ENCODE results near the gene CARD10. TPM values are rescaled to one million over a fixed set of nuclear protein-coding genes. Genes with fewer than 3 reads are reported as not detected.

The CARD10 gene
- total and polyA plus RNA-seq, 2 of the 13 experiments (the other 11 are each of a cell fraction or from before 2014, with no cell fraction given), result 35.2 to 55.8 TPM

GRCh38 chr22:37471727-37472417 lies 47.3 kb downstream of the CARD10 start:
- 62% methylated on average over 8 of the region's 9 CpGs for WGBS (ENCODE audit: low lambda C conversion rate)
- H3K4me2 ChIP-seq (ENCODE audit: low read depth, low read length), result no peak overlapping the region
- no peak overlapping the region for H2AFZ ChIP-seq (ENCODE audit: low read length)
- no peak overlapping the region for H3K27ac ChIP-seq (ENCODE audit: extremely low read length, insufficient read depth, low read length)
- no peak overlapping the region for H3K9ac ChIP-seq (ENCODE audit: insufficient read depth, low read depth, low read length)
- FAIRE-seq (no peak), DNase-seq (ENCODE audit: low spot score) (no peak), ATAC-seq (no peak; the same call in 2 of the 3 replicates)
- ChIA-PET POLR2A (interaction anchor here (0.9 to 1.3 kb wide), 6 partner anchors 15 to 336 kb away, joined by 3 to 6 read pairs (median 4); partner anchors contain the start of genes GCAT and MFNG), CTCF (ENCODE audit: low intra/inter-chr PET ratio, low total read pairs) (interaction anchor here (0.7 to 2.0 kb wide), 4 partner anchors 26 to 932 kb away, joined by 3 to 18 read pairs (median 4); no protein-coding TSS in a partner anchor)
- no TSS peak for BruUV-seq (replicated peaks)
- H4K20me1 ChIP-seq (ENCODE audit: insufficient read depth, low read length), result no peaks in the 10 kb centered on the region
- no peaks in the 10 kb centered on the region for H3K79me2 ChIP-seq (ENCODE audit: insufficient read depth, low read length)
- no peaks in the 10 kb centered on the region for H3K9me3 ChIP-seq (ENCODE audit: low read length)
- no peak overlapping the region for H3K4me3 ChIP-seq (replicated peaks in 1 of 3; ENCODE audit: insufficient read depth in 1 of 3, low read depth in 2 of 3, low read length in 3 of 3)
- intact Hi-C loops (cut with micrococcal nuclease; ENCODE audit: unreplicated experiment), result loop anchor here (10.0 kb wide), 1 partner anchor 53 kb away; no protein-coding TSS in a partner anchor
- H3K36me3 ChIP-seq (replicated peaks in 1 of 2; ENCODE audit: control insufficient read depth in 1 of 2, insufficient read depth in 2 of 2, low read length in 2 of 2), result no peaks in the 10 kb centered on the region
- peaks cover 19% of the 10 kb centered on the region for H3K4me1 ChIP-seq (ENCODE audit: insufficient read depth, low read length)
- in situ Hi-C loops (cut with HindIII; ENCODE audit: extremely low pct_ligation_motif_present, low pct_unique_long_range_greater_than_20kb), result no loop called here
- TF ChIP-seq TARDBP (CRISPR knock-in tag; IDR thresholded peaks at IDR 0.05) (0 out of 2 replicates have a peak, but pooled peaks have one; percentile 41), ZHX1 (CRISPR knock-in tag; IDR thresholded peaks at IDR 0.05; ENCODE audit: low read depth) (no peak), TCF7L2 (IDR thresholded peaks at IDR 0.05; ENCODE audit: low read depth, low read length) (no peak), ZNF672 (CRISPR knock-in tag; IDR thresholded peaks at IDR 0.05) (no peak), ZMYM3 (CRISPR knock-in tag; IDR thresholded peaks at IDR 0.05) (no peak), RFX5 (IDR thresholded peaks at IDR 0.05; ENCODE audit: low read depth, low read length) (no peak), ZNF768 (CRISPR knock-in tag; IDR thresholded peaks at IDR 0.05) (peak; percentile 95)
- TF ChIP-seq, protein P1, sequence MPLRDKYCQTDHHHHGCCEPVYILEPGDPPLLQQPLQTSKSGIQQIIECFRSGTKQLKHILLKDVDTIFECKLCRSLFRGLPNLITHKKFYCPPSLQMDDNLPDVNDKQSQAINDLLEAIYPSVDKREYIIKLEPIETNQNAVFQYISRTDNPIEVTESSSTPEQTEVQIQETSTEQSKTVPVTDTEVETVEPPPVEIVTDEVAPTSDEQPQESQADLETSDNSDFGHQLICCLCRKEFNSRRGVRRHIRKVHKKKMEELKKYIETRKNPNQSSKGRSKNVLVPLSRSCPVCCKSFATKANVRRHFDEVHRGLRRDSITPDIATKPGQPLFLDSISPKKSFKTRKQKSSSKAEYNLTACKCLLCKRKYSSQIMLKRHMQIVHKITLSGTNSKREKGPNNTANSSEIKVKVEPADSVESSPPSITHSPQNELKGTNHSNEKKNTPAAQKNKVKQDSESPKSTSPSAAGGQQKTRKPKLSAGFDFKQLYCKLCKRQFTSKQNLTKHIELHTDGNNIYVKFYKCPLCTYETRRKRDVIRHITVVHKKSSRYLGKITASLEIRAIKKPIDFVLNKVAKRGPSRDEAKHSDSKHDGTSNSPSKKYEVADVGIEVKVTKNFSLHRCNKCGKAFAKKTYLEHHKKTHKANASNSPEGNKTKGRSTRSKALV (CRISPR knock-in tag; IDR thresholded peaks at IDR 0.05), result no peak
- H3K27me3 ChIP-seq (ENCODE audit: control insufficient read depth in 1 of 2, insufficient read depth in 2 of 2, low read length in 2 of 2), result peaks cover 0 to 7% of the 10 kb centered on the region in 2 experiments; a peak in 2 of 5 replicates

Measured in HepG2 (cell line).